Measurements from ENCODE around the gene ITK.

DNA sequence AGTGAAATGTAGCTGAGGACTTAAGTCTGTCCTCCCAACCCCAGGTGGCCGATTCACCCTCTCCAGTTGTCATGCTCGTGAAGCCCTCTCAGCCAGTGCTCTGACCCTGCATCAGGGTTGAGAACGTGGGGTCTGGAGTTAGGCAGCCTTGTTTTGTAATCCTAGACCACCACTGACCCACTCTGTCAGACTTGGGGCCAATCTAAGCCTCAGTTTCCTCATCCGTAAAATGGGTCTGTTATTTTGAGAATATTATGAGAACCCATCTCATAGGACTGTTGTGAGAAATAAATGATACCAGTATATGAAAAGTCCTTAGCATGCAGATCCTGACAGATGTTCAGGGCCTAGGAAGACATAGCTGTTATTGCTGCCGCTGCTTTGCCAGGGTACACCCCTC, 122.4 kb downstream of the ITK start:
- no peak for TF ChIP-seq EZH2 (IDR thresholded peaks at IDR 0.05; ENCODE audit: low read length)
- TF ChIP-seq, protein P1, sequence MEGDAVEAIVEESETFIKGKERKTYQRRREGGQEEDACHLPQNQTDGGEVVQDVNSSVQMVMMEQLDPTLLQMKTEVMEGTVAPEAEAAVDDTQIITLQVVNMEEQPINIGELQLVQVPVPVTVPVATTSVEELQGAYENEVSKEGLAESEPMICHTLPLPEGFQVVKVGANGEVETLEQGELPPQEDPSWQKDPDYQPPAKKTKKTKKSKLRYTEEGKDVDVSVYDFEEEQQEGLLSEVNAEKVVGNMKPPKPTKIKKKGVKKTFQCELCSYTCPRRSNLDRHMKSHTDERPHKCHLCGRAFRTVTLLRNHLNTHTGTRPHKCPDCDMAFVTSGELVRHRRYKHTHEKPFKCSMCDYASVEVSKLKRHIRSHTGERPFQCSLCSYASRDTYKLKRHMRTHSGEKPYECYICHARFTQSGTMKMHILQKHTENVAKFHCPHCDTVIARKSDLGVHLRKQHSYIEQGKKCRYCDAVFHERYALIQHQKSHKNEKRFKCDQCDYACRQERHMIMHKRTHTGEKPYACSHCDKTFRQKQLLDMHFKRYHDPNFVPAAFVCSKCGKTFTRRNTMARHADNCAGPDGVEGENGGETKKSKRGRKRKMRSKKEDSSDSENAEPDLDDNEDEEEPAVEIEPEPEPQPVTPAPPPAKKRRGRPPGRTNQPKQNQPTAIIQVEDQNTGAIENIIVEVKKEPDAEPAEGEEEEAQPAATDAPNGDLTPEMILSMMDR (optimal IDR thresholded peaks at IDR 0.05 in 1 of 3, IDR thresholded peaks at IDR 0.05 in 1 of 3, conservative IDR thresholded peaks at IDR 0.05 in 1 of 3; ENCODE audit: extremely low read depth in 1 of 3, insufficient read depth in 2 of 3, low read length in 3 of 3) = no peak
